Small intestine (tissue), 7 donors: Measurements from ENCODE around the gene MAPK8IP2. TPM values are rescaled to one million over a fixed set of nuclear protein-coding genes. Genes with fewer than 3 reads are reported as not detected.
"Not testable (repeated sequence)": the region's sequence is repeated elsewhere in the genome, so short reads cannot be mapped to it uniquely, and the experiment has no call there.

Experiments used
- DNase-seq, 2 donors: peaks; one replicate each; pipeline versions ENCODE4 v3.0.0 to v3.0.0-alpha.2; 2013
- FAIRE-seq: peaks from 2 replicates; lab custom pipeline; 2012; peaks lifted over from hg19 to GRCh38; lab: Jason Lieb, UNC
- H3K27ac ChIP-seq, 3 donors: one replicate each; pipeline ENCODE4 v1.5.1; 2013; ENCODE audit warnings: low read length in 2 of 3, mild to moderate bottlenecking in 2 of 3, control low read depth in 1 of 3, inconsistent platforms in 1 of 3, low read depth in 1 of 3, moderate library complexity in 1 of 3
- H3K27me3 ChIP-seq, 3 donors: one replicate each; pipeline ENCODE4 v1.6.1; 2013; ENCODE audit warnings: low read length in 3 of 3, inconsistent platforms in 1 of 3; ENCODE audit not compliant: control insufficient read depth in 3 of 3, insufficient read depth in 3 of 3
- H3K36me3 ChIP-seq, 3 donors: one replicate each; pipeline ENCODE4 v1.6.1; 2013; ENCODE audit warnings: low read length in 3 of 3, inconsistent platforms in 1 of 3, low read depth in 1 of 3, mild to moderate bottlenecking in 1 of 3, moderate library complexity in 1 of 3; ENCODE audit not compliant: control insufficient read depth in 3 of 3, insufficient read depth in 2 of 3
- H3K4me1 ChIP-seq, 3 donors: one replicate each; pipeline ENCODE4 v1.6.1; 2013; ENCODE audit warnings: low read length in 2 of 3, inconsistent platforms in 1 of 3, low read depth in 1 of 3, mild to moderate bottlenecking in 1 of 3, moderate library complexity in 1 of 3; ENCODE audit not compliant: control insufficient read depth in 3 of 3, insufficient read depth in 2 of 3
- H3K4me3 ChIP-seq, 3 donors: one replicate each; pipeline ENCODE4 v1.5.1; 2013; ENCODE audit warnings: low read length in 3 of 3, control low read depth in 1 of 3, inconsistent platforms in 1 of 3, low read depth in 1 of 3, mild to moderate bottlenecking in 1 of 3, moderate library complexity in 1 of 3
- H3K9me3 ChIP-seq, 2 donors: one replicate each; pipeline ENCODE4 v1.6.1; 2013; ENCODE audit warnings: low read depth in 1 of 2, low read length in 1 of 2; ENCODE audit not compliant: control insufficient read depth in 2 of 2, insufficient read depth in 1 of 2
- WGBS, 3 donors: extraction: QIAGEN DNeasy Blood & Tissue Kit; methylation state at CpG; one replicate each; pipeline ENCODE4 v1.1.7; 2013; 5-methylcytosine and 5-hydroxymethylcytosine counted together
- polyA plus RNA-seq, 4 donors: library from polyadenylated mRNA; stranded (reverse) in 3 of 4; unstranded in 1 of 4; fragments of 200-250 nt in 3 of 4; fragments of 120-200 nt in 1 of 4; gene quantifications; one replicate each; pipeline versions ENCODE4 v1.2.1 to v1.2.3, GENCODE V29; 2013
- donor health status: healthy with polysubstance abuse.
- donor health status: control.
- donor health status: control.
- donor health status: Bipolar disorder and iron deficiency.
- donor health status: healthy.

The MAPK8IP2 gene
- polyA plus RNA-seq, 4 donors = 0.22 to 3.5 (median 0.82) TPM

GRCh38 chr22:50640296-50640695 lies 39.7 kb downstream of the MAPK8IP2 start:
- Histone ChIP-seq H3K27me3 (peaks cover 0 to 14% (median 7%) of the 10 kb centered on the region in 3 donors), H3K4me1 (peaks cover 0 to 18% (median 3%) of the 10 kb centered on the region in 3 donors)
- peak in 1 of 2 donors; percentile 16 for DNase-seq
- not testable (repeated sequence) for H3K9me3 ChIP-seq, FAIRE-seq, H3K4me3 ChIP-seq, H3K27ac ChIP-seq, H3K36me3 ChIP-seq
- 91 to 93% (median 92%) methylated on average over 12 of the region's 12 CpGs for WGBS, 3 donors

GRCh38 chr22:50640857-50641647 lies 40.5 kb downstream of the MAPK8IP2 start:
- no peak for DNase-seq
- no peak for FAIRE-seq
- H3K4me3 ChIP-seq = no peak overlapping the region
- 80 to 87% (median 81%) methylated on average over 15 of the region's 15 CpGs for WGBS, 3 donors
- H3K36me3 ChIP-seq = no peaks in the 10 kb centered on the region
- H3K27me3 ChIP-seq = peaks cover 0 to 17% (median 7%) of the 10 kb centered on the region in 3 donors
- H3K4me1 ChIP-seq = peaks cover 0 to 18% (median 3%) of the 10 kb centered on the region in 3 donors
- H3K27ac ChIP-seq = peak overlapping the region in 2 of 3 donors; percentile 36 to 44
- H3K9me3 ChIP-seq = no peaks in the 10 kb centered on the region

GRCh38 chr22:50641696-50642607 lies 41.4 kb downstream of the MAPK8IP2 start:
- H3K27me3 ChIP-seq = peaks cover 0 to 17% (median 7%) of the 10 kb centered on the region in 3 donors
- H3K4me1 ChIP-seq = peaks cover 0 to 18% (median 3%) of the 10 kb centered on the region in 3 donors
- H3K9me3 ChIP-seq = no peaks in the 10 kb centered on the region
- no peak overlapping the region for H3K4me3 ChIP-seq
- WGBS, 3 donors = 21 to 32% (median 27%) methylated on average over 17 of the region's 17 CpGs
- H3K27ac ChIP-seq = peak overlapping the region in 2 of 3 donors; percentile 36 to 44
- no peaks in the 10 kb centered on the region for H3K36me3 ChIP-seq
- peak; percentile 16 to 71 for DNase-seq
- FAIRE-seq = no peak

- peak; percentile 92 for FAIRE-seq
- H3K9me3 ChIP-seq, DNase-seq, H3K27ac ChIP-seq, H3K4me3 ChIP-seq, H3K36me3 ChIP-seq: not testable (repeated sequence)
- WGBS, 3 donors = 86 to 91% (median 90%) methylated on average over 17 of the region's 17 CpGs
- peaks cover 0 to 18% (median 3%) of the 10 kb centered on the region in 3 donors for H3K4me1 ChIP-seq
- H3K27me3 ChIP-seq = peaks cover 0 to 17% (median 7%) of the 10 kb centered on the region in 3 donors
Measured at GRCh38 chr22:50643021-50643820, 42.6 kb downstream of the MAPK8IP2 start.

GRCh38 chr22:50643821-50644101 lies 43.2 kb downstream of the MAPK8IP2 start:
- peaks cover 0 to 17% (median 7%) of the 10 kb centered on the region in 3 donors for H3K27me3 ChIP-seq
- DNase-seq, H3K4me3 ChIP-seq, H3K9me3 ChIP-seq, H3K36me3 ChIP-seq, H3K27ac ChIP-seq, FAIRE-seq: not testable (repeated sequence)
- H3K4me1 ChIP-seq = peaks cover 0 to 18% (median 3%) of the 10 kb centered on the region in 3 donors
- WGBS, 3 donors = 51 to 75% (median 57%) methylated on average over 3 of the region's 3 CpGs

- no peak for FAIRE-seq
Measured at GRCh38 chr22:50653256-50653655, 52.7 kb downstream of the MAPK8IP2 start.

GRCh38 chr22:50654664-50655063 lies 54.1 kb downstream of the MAPK8IP2 start:
- H3K36me3 ChIP-seq, H3K27me3 ChIP-seq, DNase-seq, H3K4me1 ChIP-seq, H3K4me3 ChIP-seq, H3K27ac ChIP-seq, H3K9me3 ChIP-seq, FAIRE-seq: not testable (repeated sequence)
- WGBS, 3 donors = 78 to 85% (median 78%) methylated on average over 6 of the region's 6 CpGs

More at GRCh38 chr22:50653256-50653655, 52.7 kb downstream of the MAPK8IP2 start:
- peaks cover 0 to 4% of the 10 kb centered on the region in 2 donors for H3K9me3 ChIP-seq
- H3K27me3 ChIP-seq = peaks cover 0 to 2% (median 0%) of the 10 kb centered on the region in 3 donors
- H3K36me3 ChIP-seq = no peaks in the 10 kb centered on the region
- 83 to 89% (median 86%) methylated on average over 10 of the region's 10 CpGs for WGBS, 3 donors
- no peak for DNase-seq
- no peak overlapping the region for H3K27ac ChIP-seq
- no peak overlapping the region for H3K4me3 ChIP-seq
- H3K4me1 ChIP-seq = no peaks in the 10 kb centered on the region
